CD14-positive monocyte (primary cell): ENCODE data around the gene SPATS2L. TPM values are rescaled to one million over a fixed set of nuclear protein-coding genes. Genes with fewer than 3 reads are reported as not detected.

Experiments
- DNase-seq, 3 donors: peaks; one replicate each; pipeline ENCODE4 v3.0.0-alpha.2; 2011 to 2022
- H2AFZ ChIP-seq: 2 replicates; pipeline ENCODE4 v1.6.0; 2012; ENCODE audit warnings: mild to moderate bottlenecking, low read depth, low read length, inconsistent platforms; ENCODE audit not compliant: insufficient read depth, poor library complexity, severe bottlenecking
- H3K27ac ChIP-seq, 2 donors: 1 replicate in 1 of 2; 2 replicates in 1 of 2; pipeline ENCODE4 v1.5.1; 2012 to 2013; ENCODE audit warnings: low read length in 2 of 2, control low read depth in 1 of 2, inconsistent platforms in 1 of 2, low read depth in 1 of 2, mild to moderate bottlenecking in 1 of 2
- H3K27me3 ChIP-seq, 2 donors: one replicate each; pipeline versions ENCODE4 v1.6.0 to v1.6.1; 2011 to 2013; ENCODE audit warnings: low read length in 2 of 2; ENCODE audit not compliant: control insufficient read depth in 2 of 2, insufficient read depth in 2 of 2
- H3K36me3 ChIP-seq, 2 donors: replicated peaks in 1 of 2; 1 replicate in 1 of 2; 2 replicates in 1 of 2; pipeline versions ENCODE4 v1.5.1 to v1.6.1; 2012 to 2013; ENCODE audit warnings: low read length in 2 of 2, control low read depth in 1 of 2, inconsistent platforms in 1 of 2, mild to moderate bottlenecking in 1 of 2; ENCODE audit not compliant: insufficient read depth in 2 of 2, control insufficient read depth in 1 of 2
- H3K4me1 ChIP-seq, 2 donors: 1 replicate in 1 of 2; 2 replicates in 1 of 2; pipeline versions ENCODE4 v1.5.1 to v1.6.1; 2012 to 2013; ENCODE audit warnings: low read length in 2 of 2, control low read depth in 1 of 2, inconsistent platforms in 1 of 2, mild to moderate bottlenecking in 1 of 2, moderate library complexity in 1 of 2; ENCODE audit not compliant: insufficient read depth in 2 of 2, control insufficient read depth in 1 of 2
- H3K4me2 ChIP-seq: replicated peaks from 2 replicates; pipeline ENCODE3; 2012; ENCODE audit warnings: low read length, moderate library complexity, mild to moderate bottlenecking; ENCODE audit not compliant: poor library complexity, severe bottlenecking; ENCODE audit errors: extremely low read depth
- H3K4me3 ChIP-seq, 3 experiments: fragments of 200-600 bp in 1 of 3; sonication (generic) in 1 of 3; replicated peaks in 1 of 3; 1 replicate in 2 of 3; 2 replicates in 1 of 3; pipeline ENCODE4 v1.5.1; 2011 to 2013; ENCODE audit warnings: low read length in 3 of 3, mild to moderate bottlenecking in 3 of 3, control low read depth in 2 of 3, low read depth in 2 of 3, inconsistent platforms in 1 of 3, moderate library complexity in 1 of 3
- H3K79me2 ChIP-seq: 2 replicates; pipeline ENCODE4 v1.6.0; 2012; ENCODE audit warnings: mild to moderate bottlenecking, control low read depth, inconsistent platforms, low read length, moderate library complexity; ENCODE audit not compliant: insufficient read depth
- H3K9ac ChIP-seq: 2 replicates; pipeline ENCODE4 v1.6.0; 2017; ENCODE audit warnings: low read length, mild to moderate bottlenecking; ENCODE audit not compliant: insufficient read depth, poor library complexity, severe bottlenecking
- H3K9me3 ChIP-seq, 2 donors: replicated peaks in 1 of 2; 1 replicate in 1 of 2; 2 replicates in 1 of 2; pipeline versions ENCODE4 v1.5.1 to v1.6.1; 2012 to 2013; ENCODE audit warnings: low read length in 2 of 2, control low read depth in 1 of 2; ENCODE audit not compliant: control insufficient read depth in 1 of 2, insufficient read depth in 1 of 2
- H4K20me1 ChIP-seq: 2 replicates; pipeline ENCODE4 v1.6.0; 2012; ENCODE audit warnings: mild to moderate bottlenecking, low read length, control low read depth, moderate library complexity; ENCODE audit not compliant: insufficient read depth
- H3K27ac Mint-ChIP-seq, 7 donors: one replicate each; pipeline ENCODE4 v1.8.0; 2020; ENCODE audit warnings: mild to moderate bottlenecking in 7 of 7, mixed read lengths in 7 of 7, moderate library complexity in 6 of 7, inconsistent platforms in 2 of 7
- H3K27me3 Mint-ChIP-seq, 3 donors: one replicate each; pipeline ENCODE4 v1.8.0; 2021 to 2022; ENCODE audit warnings: low read depth in 3 of 3, mild to moderate bottlenecking in 3 of 3, mixed read lengths in 3 of 3, moderate library complexity in 3 of 3, inconsistent platforms in 1 of 3
- H3K36me3 Mint-ChIP-seq, 2 donors: one replicate each; pipeline ENCODE4 v1.8.0; 2020; ENCODE audit warnings: mixed read lengths in 2 of 2, inconsistent platforms in 1 of 2, mild to moderate bottlenecking in 1 of 2
- H3K4me1 Mint-ChIP-seq: one replicate; pipeline ENCODE4 v1.8.0; 2020; ENCODE audit warnings: mild to moderate bottlenecking, mixed read lengths
- H3K4me3 Mint-ChIP-seq, 2 donors: one replicate each; pipeline ENCODE4 v1.8.0; 2020; ENCODE audit warnings: mild to moderate bottlenecking in 2 of 2, mixed read lengths in 2 of 2, moderate library complexity in 1 of 2
- H3K9me3 Mint-ChIP-seq, 7 donors: one replicate each; pipeline ENCODE4 v1.8.0; 2020 to 2022; ENCODE audit warnings: mixed read lengths in 7 of 7, mild to moderate bottlenecking in 6 of 7, moderate library complexity in 6 of 7, inconsistent platforms in 2 of 7
- CTCF ChIP-seq: fragments of 200-600 bp; IDR thresholded peaks from one replicate; pipeline ENCODE4 v1.8.0; 2022; ENCODE audit warnings: antibody characterized with exemption, mild to moderate bottlenecking
- WGBS: methylation state at CpG from one replicate; pipeline ENCODE4 v1.1.5; 2013; ENCODE audit warnings: missing lambda C conversion rate; ENCODE audit not compliant: insufficient coverage; 5-methylcytosine and 5-hydroxymethylcytosine counted together
- intact Hi-C, 2 donors: fragments of 100-400 bp; cut with micrococcal nuclease; formaldehyde crosslinking; loops; one replicate each; pipeline versions ENCODE4 v1.15.0 to v1.15.1; 2023
- polyA plus RNA-seq, 3 donors: library from polyadenylated mRNA; depleted of rRNA in 1 of 3; unstranded in 2 of 3; stranded (reverse) in 1 of 3; fragments of 300-500 nt in 2 of 3; fragments of >200 nt in 1 of 3; fragmentation: Illumina TruSeq in 2 of 3; gene quantifications; 1 replicate in 2 of 3; 2 replicates in 1 of 3; pipeline ENCODE4 v1.2.3, GENCODE V29; 2012 to 2021

SPATS2L gene
- polyA plus RNA-seq, 3 donors, result 2.7 to 5.2 (median 3.2) TPM

GRCh38 chr2:200367155-200367554, 60.7 kb downstream of the SPATS2L start:
- Histone ChIP-seq H3K9me3 (no peaks in the 10 kb centered on the region), H3K36me3 (no peaks in the 10 kb centered on the region), H3K4me2 (no peak overlapping the region), H3K4me1 (peaks cover 3 to 8% of the 10 kb centered on the region in 2 donors), H3K9ac (no peak overlapping the region), H3K27ac (no peak overlapping the region), H3K27me3 (no peaks in the 10 kb centered on the region), H2AFZ (no peak overlapping the region), H3K4me3 (no peak overlapping the region), H3K79me2 (no peaks in the 10 kb centered on the region), H4K20me1 (no peaks in the 10 kb centered on the region)
- DNase-seq, result peak in 2 of 3 donors; percentile 3 to 14
- peaks cover 0 to 1% (median 0%) of the 10 kb centered on the region in 3 donors for H3K27me3 Mint-ChIP-seq
- H3K4me1 Mint-ChIP-seq, result peaks cover 5% of the 10 kb centered on the region
- H3K27ac Mint-ChIP-seq, result peak overlapping the region in 2 of 7 donors; percentile 5 to 77
- intact Hi-C loops, result no loop called here
- no peaks in the 10 kb centered on the region for H3K36me3 Mint-ChIP-seq
- no peaks in the 10 kb centered on the region for H3K9me3 Mint-ChIP-seq
- peak overlapping the region in 1 of 2 donors; percentile 16 for H3K4me3 Mint-ChIP-seq
- TF ChIP-seq CTCF, result no peak
- WGBS, result no CpG with 5 or more reads among the region's 2 CpGs

GRCh38 chr2:200369886-200370285, 63.4 kb downstream of the SPATS2L start:
- no peak for TF ChIP-seq CTCF
- no peak for DNase-seq
- Mint-ChIP-seq H3K27me3 (no peaks in the 10 kb centered on the region), H3K9me3 (no peaks in the 10 kb centered on the region), H3K27ac (no peak overlapping the region), H3K4me1 (peaks cover 18% of the 10 kb centered on the region), H3K36me3 (no peaks in the 10 kb centered on the region), H3K4me3 (no peak overlapping the region)
- peaks cover 8 to 16% of the 10 kb centered on the region in 2 donors for H3K4me1 ChIP-seq
- no peak overlapping the region for H2AFZ ChIP-seq
- no peaks in the 10 kb centered on the region for H3K79me2 ChIP-seq
- H3K27me3 ChIP-seq, result no peaks in the 10 kb centered on the region
- no peaks in the 10 kb centered on the region for H3K9me3 ChIP-seq
- no peak overlapping the region for H3K4me3 ChIP-seq
- 67% methylated on average over 1 of the region's 2 CpGs for WGBS
- H4K20me1 ChIP-seq, result no peaks in the 10 kb centered on the region
- H3K9ac ChIP-seq, result no peak overlapping the region
- no peaks in the 10 kb centered on the region for H3K36me3 ChIP-seq
- no peak overlapping the region for H3K27ac ChIP-seq
- no peak overlapping the region for H3K4me2 ChIP-seq
- intact Hi-C loops, result no loop called here
